VCaP (cell line): ENCODE results near the gene PARD3B.

Experiments
- H3K27ac ChIP-seq: fragments of 450-650 bp; 2 replicates; pipeline ENCODE4 v1.5.1; 2017
- TF ChIP-seq, protein P1 (sequence below): fragments of 450-650 bp; conservative IDR thresholded peaks from 2 replicates; pipeline ENCODE4 v1.5.1; 2017; ENCODE audit warnings: mild to moderate bottlenecking, moderate library complexity

The PARD3B gene

DNA sequence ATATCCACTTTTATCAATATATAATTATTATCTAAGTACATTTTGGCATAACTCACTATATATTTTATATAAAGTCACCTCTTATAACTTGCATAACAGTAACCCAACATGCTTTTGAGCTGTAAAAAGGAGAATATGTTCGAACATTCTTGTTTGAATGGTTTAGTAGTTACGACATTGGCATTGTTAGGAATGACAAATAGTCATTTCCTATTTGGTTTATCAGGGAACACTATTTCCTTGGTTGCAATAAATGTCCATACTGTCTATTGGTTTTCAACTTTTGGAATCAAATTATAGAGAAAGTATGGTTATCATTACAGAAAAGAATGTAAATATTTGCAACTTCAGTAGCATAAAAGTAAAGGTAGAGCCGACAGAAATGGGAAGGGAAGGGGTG is 124.1 kb downstream of the PARD3B start:
- peak overlapping the region; percentile 73 for H3K27ac ChIP-seq
- TF ChIP-seq, protein P1, sequence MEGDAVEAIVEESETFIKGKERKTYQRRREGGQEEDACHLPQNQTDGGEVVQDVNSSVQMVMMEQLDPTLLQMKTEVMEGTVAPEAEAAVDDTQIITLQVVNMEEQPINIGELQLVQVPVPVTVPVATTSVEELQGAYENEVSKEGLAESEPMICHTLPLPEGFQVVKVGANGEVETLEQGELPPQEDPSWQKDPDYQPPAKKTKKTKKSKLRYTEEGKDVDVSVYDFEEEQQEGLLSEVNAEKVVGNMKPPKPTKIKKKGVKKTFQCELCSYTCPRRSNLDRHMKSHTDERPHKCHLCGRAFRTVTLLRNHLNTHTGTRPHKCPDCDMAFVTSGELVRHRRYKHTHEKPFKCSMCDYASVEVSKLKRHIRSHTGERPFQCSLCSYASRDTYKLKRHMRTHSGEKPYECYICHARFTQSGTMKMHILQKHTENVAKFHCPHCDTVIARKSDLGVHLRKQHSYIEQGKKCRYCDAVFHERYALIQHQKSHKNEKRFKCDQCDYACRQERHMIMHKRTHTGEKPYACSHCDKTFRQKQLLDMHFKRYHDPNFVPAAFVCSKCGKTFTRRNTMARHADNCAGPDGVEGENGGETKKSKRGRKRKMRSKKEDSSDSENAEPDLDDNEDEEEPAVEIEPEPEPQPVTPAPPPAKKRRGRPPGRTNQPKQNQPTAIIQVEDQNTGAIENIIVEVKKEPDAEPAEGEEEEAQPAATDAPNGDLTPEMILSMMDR = no peak

DNA sequence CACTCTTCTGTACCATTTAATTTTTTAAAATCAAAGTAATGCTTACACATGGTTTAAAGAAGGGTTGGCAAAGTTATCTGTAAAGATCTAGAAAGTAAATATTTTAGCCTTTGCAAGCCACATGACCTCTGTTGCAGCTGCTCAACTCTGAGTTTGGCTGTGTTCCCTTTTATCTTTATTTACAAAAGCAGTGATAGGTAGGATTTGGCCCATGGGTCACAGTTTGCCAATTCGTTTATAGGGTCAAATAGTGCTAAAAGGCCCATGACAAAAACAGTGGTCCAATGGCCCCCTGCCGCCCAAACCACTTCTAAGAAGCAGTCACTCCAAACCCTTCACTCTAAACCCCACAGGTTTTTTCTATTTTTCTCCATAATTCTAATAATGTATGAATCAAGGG is 124.8 kb downstream of the PARD3B start:
- TF ChIP-seq, protein P1 = no peak
- H3K27ac ChIP-seq = peak overlapping the region; percentile 73

DNA sequence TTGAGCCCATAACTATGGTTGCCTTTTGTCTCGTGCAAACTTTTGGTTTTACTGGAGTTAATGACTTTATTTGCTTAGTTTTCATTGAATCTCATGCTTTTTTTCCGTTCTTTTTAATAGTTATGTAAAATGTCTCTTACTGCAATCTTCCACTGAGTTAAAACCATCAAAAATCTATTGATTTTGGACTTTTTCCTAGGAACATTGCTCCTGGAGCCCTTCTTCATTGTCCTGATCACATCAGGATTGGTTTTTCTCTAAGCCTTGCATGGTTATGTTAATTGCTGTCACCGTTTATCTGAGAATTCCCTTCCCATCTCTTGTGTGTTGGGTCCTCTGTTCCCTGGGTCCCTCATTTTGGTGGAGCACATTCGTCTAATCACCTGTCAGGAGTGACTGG is 125.5 kb downstream of the PARD3B start:
- H3K27ac ChIP-seq = peak overlapping the region; percentile 73
- TF ChIP-seq, protein P1 = no peak

DNA sequence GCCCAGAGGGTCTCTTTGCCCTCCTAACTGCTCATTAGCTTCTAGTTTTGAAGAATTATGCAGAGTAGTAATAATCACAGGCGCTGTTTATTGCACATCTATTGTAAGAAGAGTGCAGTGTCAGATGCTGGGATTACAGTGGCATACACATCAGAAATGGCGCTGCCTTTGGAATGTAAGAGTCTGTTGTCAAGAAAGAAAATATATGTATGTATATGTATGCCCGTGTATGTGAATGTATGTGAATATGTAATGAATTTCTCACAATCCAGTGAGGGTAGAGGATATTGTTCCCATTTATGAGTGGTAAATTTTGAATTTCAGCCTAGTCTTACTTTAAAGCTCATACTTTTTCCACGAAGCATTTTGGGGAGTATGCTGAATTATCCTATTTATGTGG is 127.5 kb downstream of the PARD3B start:
- TF ChIP-seq, protein P1 = no peak
- no peak overlapping the region for H3K27ac ChIP-seq

DNA sequence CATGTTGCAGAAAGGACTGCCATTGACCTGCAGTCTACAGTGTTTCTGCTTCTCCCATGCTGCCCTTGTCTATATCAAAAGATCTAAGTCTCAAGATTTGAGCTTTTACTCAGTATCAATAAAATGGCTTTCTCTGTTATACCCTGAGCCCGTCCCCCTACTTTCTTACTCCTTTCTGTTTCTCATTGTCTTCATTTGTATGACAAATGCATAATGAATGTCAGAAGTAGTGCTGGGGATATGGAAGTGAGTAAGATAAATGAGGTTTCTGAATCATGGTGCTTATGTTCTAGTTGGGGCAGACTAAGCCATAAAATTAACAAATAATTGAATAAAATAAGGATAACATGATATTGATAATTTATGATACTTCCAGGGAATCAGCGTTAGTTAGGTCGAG is 128.6 kb downstream of the PARD3B start:
- no peak overlapping the region for H3K27ac ChIP-seq
- TF ChIP-seq, protein P1 = no peak

DNA sequence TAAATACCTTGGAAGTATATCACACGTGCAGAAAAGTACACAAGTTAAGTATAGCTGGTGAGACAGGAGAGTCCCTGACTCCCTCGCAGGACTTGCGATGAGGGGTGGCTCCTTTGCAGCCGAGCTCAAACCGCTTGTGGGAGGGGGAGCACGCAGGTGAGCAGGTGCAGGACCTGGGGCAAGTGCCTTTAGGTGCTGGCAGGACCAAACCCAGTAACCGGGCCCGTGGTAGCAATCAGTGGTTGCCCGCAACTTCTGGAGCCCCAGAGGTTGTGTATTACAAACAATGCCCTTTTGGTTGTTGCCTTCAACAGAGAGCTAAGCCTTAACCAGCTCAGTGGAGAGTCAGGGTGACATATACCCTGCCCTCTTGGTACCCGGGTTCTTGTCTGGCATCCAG is 132.8 kb downstream of the PARD3B start:
- no peak overlapping the region for H3K27ac ChIP-seq
- TF ChIP-seq, protein P1 = no peak

DNA sequence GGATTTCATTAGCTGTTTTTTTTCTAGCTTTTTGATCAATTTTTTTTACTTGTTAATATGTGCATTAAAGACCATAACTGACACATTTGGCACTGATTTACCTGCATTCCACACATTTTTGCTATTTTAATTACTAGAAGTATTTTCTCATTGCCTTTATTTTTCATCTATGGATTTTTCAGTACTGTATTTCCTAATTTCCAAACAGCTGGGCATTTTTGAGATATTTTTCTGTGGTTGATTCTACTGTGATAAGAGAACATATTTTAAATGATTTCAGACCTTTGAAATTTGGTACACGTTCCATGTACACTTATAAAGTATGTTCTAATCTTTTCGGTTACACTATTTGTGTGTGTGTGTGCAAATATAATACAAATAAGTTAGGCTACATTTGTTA is 135.3 kb downstream of the PARD3B start:
- H3K27ac ChIP-seq = no peak overlapping the region
- TF ChIP-seq, protein P1 = no peak

DNA sequence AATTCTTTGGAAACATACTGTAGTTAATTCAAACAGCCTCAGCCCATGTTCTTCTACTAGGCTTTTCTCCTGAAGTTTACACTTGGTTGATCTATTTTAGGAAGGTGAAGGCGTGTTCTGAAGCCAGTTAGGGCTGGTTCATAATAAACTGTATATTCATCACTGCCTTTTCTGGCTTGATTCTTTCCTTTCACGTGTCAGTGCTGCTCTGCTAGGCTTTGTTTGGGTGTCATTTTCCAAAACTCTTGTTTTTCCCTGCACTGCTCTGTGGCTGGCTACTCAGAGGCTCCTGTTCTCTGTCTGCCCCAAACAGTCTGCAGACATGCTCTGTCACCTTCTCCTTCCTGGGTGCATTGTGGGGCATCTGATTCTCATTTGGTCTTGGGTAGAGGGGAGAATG is 136.1 kb downstream of the PARD3B start:
- no peak overlapping the region for H3K27ac ChIP-seq
- TF ChIP-seq, protein P1 = no peak
